Gastroesophageal sphincter (tissue), 4 donors: ENCODE data around the gene NOSIP. TPM values are rescaled to one million over a fixed set of nuclear protein-coding genes. Genes with fewer than 3 reads are reported as not detected.

ENCODE experiments used
- ATAC-seq: fragments of 150-250 bp; one replicate; pipeline ENCODE4 v1.9.1; 2016; ENCODE audit warnings: mild to moderate bottlenecking, moderate library complexity
- H3K27ac ChIP-seq, 4 donors: fragments of 200-600 bp; sonication (generic) in 3 of 4; 1 replicate in 3 of 4; 2 replicates in 1 of 4; pipeline ENCODE4 v1.5.1; 2016 to 2019
- H3K27me3 ChIP-seq: fragments of 200-600 bp; sonication (generic); one replicate; pipeline ENCODE4 v1.5.1; 2019
- H3K36me3 ChIP-seq, 2 donors: fragments of 200-600 bp; sonication (generic); one replicate each; pipeline ENCODE4 v1.5.1; 2019; ENCODE audit warnings: control low read depth in 1 of 2
- H3K4me1 ChIP-seq, 3 donors: fragments of 200-600 bp; sonication (generic); 1 replicate in 2 of 3; 2 replicates in 1 of 3; pipeline ENCODE4 v1.5.1; 2016 to 2019; ENCODE audit warnings: control low read depth in 2 of 3
- H3K4me3 ChIP-seq, 2 donors: fragments of 200-600 bp; sonication (generic); one replicate each; pipeline ENCODE4 v1.5.1; 2019; ENCODE audit warnings: mild to moderate bottlenecking in 1 of 2, moderate library complexity in 1 of 2
- H3K9me3 ChIP-seq, 3 donors: fragments of 200-600 bp; sonication (generic); one replicate each; pipeline ENCODE4 v1.5.1; 2017 to 2019; ENCODE audit warnings: control low read depth in 2 of 3
- CTCF ChIP-seq, 4 experiments: fragments of 200-600 bp in 2 of 4; fragments of 450-650 bp in 2 of 4; sonication (generic) in 1 of 4; IDR thresholded peaks; one replicate each; pipeline ENCODE4 v1.5.1; 2017 to 2019; ENCODE audit warnings: antibody characterized with exemption in 4 of 4, mild to moderate bottlenecking in 2 of 4, moderate library complexity in 2 of 4
- EP300 ChIP-seq: sonication (generic); formaldehyde crosslinking; IDR thresholded peaks from one replicate; pipeline ENCODE4 v1.6.1; 2017; ENCODE audit warnings: antibody characterized with exemption, mild to moderate bottlenecking
- POLR2A ChIP-seq, 2 donors: fragments of 450-650 bp; IDR thresholded peaks; one replicate each; pipeline ENCODE4 v1.6.1; 2017; ENCODE audit warnings: antibody characterized with exemption in 2 of 2, mild to moderate bottlenecking in 2 of 2, moderate library complexity in 1 of 2
- POLR2AphosphoS5 ChIP-seq: sonication (generic); formaldehyde crosslinking; IDR thresholded peaks from one replicate; pipeline ENCODE4 v1.6.1; 2017; ENCODE audit warnings: antibody characterized with exemption
- WGBS, 2 donors: methylation state at CpG; one replicate each; pipeline ENCODE4 v1.1.5; 2018; ENCODE audit warnings: low coverage in 1 of 2; 5-methylcytosine and 5-hydroxymethylcytosine counted together
- total RNA-seq, 4 donors: library from RNA; depleted of rRNA; stranded (reverse); fragments of >200 nt; gene quantifications; one replicate each; pipeline ENCODE4 v1.1.0, GENCODE V29; 2016

Gene NOSIP
- total RNA-seq, 4 donors from 2014 or later, result 45.5 to 59.6 (median 51.8) TPM

GRCh38 chr19:49592486-49593232 is 12.3 kb upstream of the NOSIP start:
- 5 to 6% methylated on average over 11 to 17 of the region's 28 CpGs for WGBS, 2 donors
- no peak for ATAC-seq
- peak overlapping the region; percentile 89 to 94 for H3K4me3 ChIP-seq
- H3K27me3 ChIP-seq, result no peaks in the 10 kb centered on the region
- peaks cover 0 to 53% (median 12%) of the 10 kb centered on the region in 3 donors for H3K4me1 ChIP-seq
- TF ChIP-seq CTCF (IDR thresholded peaks at IDR 0.05), result no peak
- no peak for TF ChIP-seq POLR2A (IDR thresholded peaks at IDR 0.05)
- TF ChIP-seq EP300, result no peak
- TF ChIP-seq POLR2AphosphoS5, result no peak
- H3K9me3 ChIP-seq, result no peaks in the 10 kb centered on the region
- peak overlapping the region; percentile 65 to 98 (median 94) for H3K27ac ChIP-seq
- H3K36me3 ChIP-seq, result peaks cover 0 to 37% of the 10 kb centered on the region in 2 donors

GRCh38 chr19:49591731-49592485 is 11.6 kb upstream of the NOSIP start:
- TF ChIP-seq EP300 (no peak), CTCF (IDR thresholded peaks at IDR 0.05) (no peak), POLR2A (IDR thresholded peaks at IDR 0.05) (no peak), POLR2AphosphoS5 (no peak)
- H3K36me3 ChIP-seq, result peaks cover 0 to 30% of the 10 kb centered on the region in 2 donors
- H3K4me3 ChIP-seq, result peak overlapping the region; percentile 89 to 94
- H3K27me3 ChIP-seq, result no peaks in the 10 kb centered on the region
- WGBS, 2 donors, result 0 to 2% methylated on average over 9 to 14 of the region's 51 CpGs
- ATAC-seq, result no peak
- no peaks in the 10 kb centered on the region for H3K9me3 ChIP-seq
- H3K27ac ChIP-seq, result peak overlapping the region; percentile 77 to 98 (median 94)
- peaks cover 0 to 53% (median 12%) of the 10 kb centered on the region in 3 donors for H3K4me1 ChIP-seq

- ATAC-seq, result peak; percentile 29
- no peaks in the 10 kb centered on the region for H3K27me3 ChIP-seq
Observed at GRCh38 chr19:49590971-49591730, 10.8 kb upstream of the NOSIP start, which contains the start of gene PRR12. Gene PRR12 (plus strand): TSS chr19:49591182. CDS start chr19:49591655, 473 bp downstream.

More at GRCh38 chr19:49590971-49591730, 10.8 kb upstream of the NOSIP start, which contains the start of gene PRR12:
- WGBS, 2 donors, result 0 to 1% methylated on average over 9 to 10 of the region's 66 CpGs
- peaks cover 0 to 22% of the 10 kb centered on the region in 2 donors for H3K36me3 ChIP-seq
- H3K9me3 ChIP-seq, result no peaks in the 10 kb centered on the region
- H3K4me1 ChIP-seq, result peaks cover 0 to 53% (median 12%) of the 10 kb centered on the region in 3 donors
- TF ChIP-seq POLR2AphosphoS5 (no peak), POLR2A (IDR thresholded peaks at IDR 0.05) (peak in 1 of 2 donors; percentile 25), CTCF (IDR thresholded peaks at IDR 0.05) (peak in 2 of 4 experiments; percentile 14 to 25), EP300 (no peak)
- H3K27ac ChIP-seq, result peak within 1 kb of the TSS; percentile 77 to 98 (median 94)
- H3K4me3 ChIP-seq, result peak within 1 kb of the TSS; percentile 89 to 94
